HL-60 (cell line): ENCODE results near the gene SLC4A9.

Experiments used
- DNase-seq, 2 experiments: peaks; one replicate each; pipeline ENCODE4 v3.0.0-alpha.2; 2010 to 2020; ENCODE audit warnings: low read depth in 1 of 2, low spot score in 1 of 2
- H3K27ac ChIP-seq: fragments of 250-450 bp; sonication (Bioruptor Pico); replicated peaks from 2 replicates; pipeline ENCODE4 v1.5.1; 2020; ENCODE audit warnings: mild to moderate bottlenecking, moderate library complexity
- H3K27me3 ChIP-seq: fragments of 250-450 bp; sonication (Bioruptor Pico); 2 replicates; pipeline ENCODE4 v1.5.1; 2021; ENCODE audit warnings: mild to moderate bottlenecking, moderate library complexity; ENCODE audit not compliant: insufficient read depth, poor library complexity, severe bottlenecking
- H3K4me3 ChIP-seq: replicated peaks from 2 replicates; pipeline ENCODE4 v1.5.1; 2011; ENCODE audit warnings: mild to moderate bottlenecking, control low read depth, low read length; ENCODE audit not compliant: insufficient read depth
- GABPA ChIP-seq: IDR thresholded peaks from 2 replicates; pipeline ENCODE4 v1.6.1; 2012; ENCODE audit warnings: low read depth
- POLR2AphosphoS5 ChIP-seq: IDR thresholded peaks from 2 replicates; pipeline ENCODE4 v1.6.1; 2012; ENCODE audit warnings: low read depth
- SPI1 ChIP-seq: IDR thresholded peaks from 2 replicates; pipeline ENCODE4 v1.6.1; 2012; ENCODE audit warnings: low read depth, mild to moderate bottlenecking, borderline replicate concordance
- TF ChIP-seq, protein P1 (sequence below): IDR thresholded peaks from 2 replicates; pipeline ENCODE4 v1.6.1; 2012; ENCODE audit warnings: low read depth; ENCODE audit not compliant: insufficient replicate concordance
- TF ChIP-seq, protein P2 (sequence below): IDR thresholded peaks from one replicate; pipeline ENCODE4 v1.5.1; 2011; ENCODE audit warnings: low read length, control low read depth, inconsistent platforms; ENCODE audit not compliant: insufficient read depth

Gene SLC4A9

DNA sequence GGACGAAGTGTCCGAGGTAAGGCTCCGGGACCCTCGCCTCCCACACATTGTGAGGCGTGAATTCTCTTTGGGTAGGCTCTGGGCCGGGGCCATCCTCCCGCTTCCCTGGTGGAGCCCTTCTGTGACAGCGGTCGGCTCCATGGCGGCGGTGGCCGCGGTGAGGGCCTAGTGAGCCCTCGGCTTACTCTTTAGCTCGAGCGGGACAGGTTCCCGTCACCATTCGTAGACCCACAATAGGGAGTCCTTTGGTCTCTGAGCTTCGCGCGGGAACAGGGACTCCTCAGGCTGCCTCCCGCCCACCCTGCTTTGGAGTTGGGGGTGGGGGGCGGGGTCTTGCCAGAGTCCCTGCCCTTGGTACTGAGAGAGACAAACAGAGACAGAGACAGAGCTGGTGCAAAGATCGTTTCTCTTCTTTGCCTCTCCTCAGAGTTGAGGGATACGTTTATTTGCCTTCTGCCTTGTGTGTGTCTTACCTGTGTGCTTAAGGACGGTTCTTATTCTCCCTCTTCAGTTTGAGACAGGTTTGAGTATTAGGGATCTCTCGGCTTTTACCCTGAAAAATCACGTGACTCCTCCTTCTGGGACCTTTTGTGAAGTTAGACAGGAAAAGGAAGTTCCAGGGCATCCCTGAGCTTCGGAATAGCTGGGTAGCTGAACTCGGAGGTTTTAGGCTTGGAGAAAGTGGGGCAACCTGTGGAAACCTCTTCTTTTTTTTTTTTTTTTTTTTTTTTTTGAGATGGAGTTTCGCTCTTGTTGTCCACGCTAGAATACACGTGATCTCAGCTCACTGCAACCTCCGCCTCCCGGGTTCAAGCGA is 42.5 kb downstream of the SLC4A9 start:
- H3K27me3 ChIP-seq = no peaks in the 10 kb centered on the region
- H3K4me3 ChIP-seq = peak overlapping the region; percentile 98
- TF ChIP-seq, protein P1, sequence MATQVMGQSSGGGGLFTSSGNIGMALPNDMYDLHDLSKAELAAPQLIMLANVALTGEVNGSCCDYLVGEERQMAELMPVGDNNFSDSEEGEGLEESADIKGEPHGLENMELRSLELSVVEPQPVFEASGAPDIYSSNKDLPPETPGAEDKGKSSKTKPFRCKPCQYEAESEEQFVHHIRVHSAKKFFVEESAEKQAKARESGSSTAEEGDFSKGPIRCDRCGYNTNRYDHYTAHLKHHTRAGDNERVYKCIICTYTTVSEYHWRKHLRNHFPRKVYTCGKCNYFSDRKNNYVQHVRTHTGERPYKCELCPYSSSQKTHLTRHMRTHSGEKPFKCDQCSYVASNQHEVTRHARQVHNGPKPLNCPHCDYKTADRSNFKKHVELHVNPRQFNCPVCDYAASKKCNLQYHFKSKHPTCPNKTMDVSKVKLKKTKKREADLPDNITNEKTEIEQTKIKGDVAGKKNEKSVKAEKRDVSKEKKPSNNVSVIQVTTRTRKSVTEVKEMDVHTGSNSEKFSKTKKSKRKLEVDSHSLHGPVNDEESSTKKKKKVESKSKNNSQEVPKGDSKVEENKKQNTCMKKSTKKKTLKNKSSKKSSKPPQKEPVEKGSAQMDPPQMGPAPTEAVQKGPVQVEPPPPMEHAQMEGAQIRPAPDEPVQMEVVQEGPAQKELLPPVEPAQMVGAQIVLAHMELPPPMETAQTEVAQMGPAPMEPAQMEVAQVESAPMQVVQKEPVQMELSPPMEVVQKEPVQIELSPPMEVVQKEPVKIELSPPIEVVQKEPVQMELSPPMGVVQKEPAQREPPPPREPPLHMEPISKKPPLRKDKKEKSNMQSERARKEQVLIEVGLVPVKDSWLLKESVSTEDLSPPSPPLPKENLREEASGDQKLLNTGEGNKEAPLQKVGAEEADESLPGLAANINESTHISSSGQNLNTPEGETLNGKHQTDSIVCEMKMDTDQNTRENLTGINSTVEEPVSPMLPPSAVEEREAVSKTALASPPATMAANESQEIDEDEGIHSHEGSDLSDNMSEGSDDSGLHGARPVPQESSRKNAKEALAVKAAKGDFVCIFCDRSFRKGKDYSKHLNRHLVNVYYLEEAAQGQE = peak; percentile 90
- TF ChIP-seq, protein P2, sequence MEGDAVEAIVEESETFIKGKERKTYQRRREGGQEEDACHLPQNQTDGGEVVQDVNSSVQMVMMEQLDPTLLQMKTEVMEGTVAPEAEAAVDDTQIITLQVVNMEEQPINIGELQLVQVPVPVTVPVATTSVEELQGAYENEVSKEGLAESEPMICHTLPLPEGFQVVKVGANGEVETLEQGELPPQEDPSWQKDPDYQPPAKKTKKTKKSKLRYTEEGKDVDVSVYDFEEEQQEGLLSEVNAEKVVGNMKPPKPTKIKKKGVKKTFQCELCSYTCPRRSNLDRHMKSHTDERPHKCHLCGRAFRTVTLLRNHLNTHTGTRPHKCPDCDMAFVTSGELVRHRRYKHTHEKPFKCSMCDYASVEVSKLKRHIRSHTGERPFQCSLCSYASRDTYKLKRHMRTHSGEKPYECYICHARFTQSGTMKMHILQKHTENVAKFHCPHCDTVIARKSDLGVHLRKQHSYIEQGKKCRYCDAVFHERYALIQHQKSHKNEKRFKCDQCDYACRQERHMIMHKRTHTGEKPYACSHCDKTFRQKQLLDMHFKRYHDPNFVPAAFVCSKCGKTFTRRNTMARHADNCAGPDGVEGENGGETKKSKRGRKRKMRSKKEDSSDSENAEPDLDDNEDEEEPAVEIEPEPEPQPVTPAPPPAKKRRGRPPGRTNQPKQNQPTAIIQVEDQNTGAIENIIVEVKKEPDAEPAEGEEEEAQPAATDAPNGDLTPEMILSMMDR = no peak
- no peak for TF ChIP-seq POLR2AphosphoS5
- TF ChIP-seq GABPA = no peak
- no peak for TF ChIP-seq SPI1
- peak overlapping the region; percentile 90 for H3K27ac ChIP-seq
- DNase-seq = peak; percentile 55 to 56

GRCh38 chr5:140403613-140404012 is 43.6 kb downstream of the SLC4A9 start:
- H3K27ac ChIP-seq = no peak overlapping the region
- no peak for DNase-seq
- H3K4me3 ChIP-seq = peak overlapping the region; percentile 98
- TF ChIP-seq, protein P1 = no peak
- TF ChIP-seq GABPA = no peak
- no peak for TF ChIP-seq POLR2AphosphoS5
- TF ChIP-seq SPI1 = no peak
- TF ChIP-seq, protein P2 = no peak
- no peaks in the 10 kb centered on the region for H3K27me3 ChIP-seq

- DNase-seq = no peak
- TF ChIP-seq, protein P2 = no peak
- Histone ChIP-seq H3K4me3 (no peak overlapping the region), H3K27me3 (no peaks in the 10 kb centered on the region), H3K27ac (no peak overlapping the region)
These were observed 48.8 kb downstream of the SLC4A9 start for GRCh38 chr5:140408750-140409241.
